Mesenchymal stem cell (in vitro differentiated cells and primary cell): ENCODE measurements around the gene SCGB1A1.

Source experiments
- DNase-seq: peaks from one replicate; pipeline ENCODE4 v3.0.0-alpha.2; 2013
- H2AFZ ChIP-seq: one replicate; pipeline ENCODE4 v1.6.1; 2013; ENCODE audit warnings: low read depth, mild to moderate bottlenecking, control low read depth, inconsistent platforms, low read length, moderate library complexity
- H2AK5ac ChIP-seq: 2 replicates; pipeline ENCODE4 v1.6.1; 2013; ENCODE audit warnings: low read length, moderate library complexity, mild to moderate bottlenecking, inconsistent platforms; ENCODE audit not compliant: severe bottlenecking
- H2BK120ac ChIP-seq: one replicate; pipeline ENCODE4 v1.6.1; 2013; ENCODE audit warnings: low read depth, mild to moderate bottlenecking, inconsistent platforms, low read length, moderate library complexity
- H2BK12ac ChIP-seq, 2 experiments: one replicate each; pipeline ENCODE4 v1.6.1; 2013; ENCODE audit warnings: inconsistent platforms in 2 of 2, low read length in 2 of 2, mild to moderate bottlenecking in 2 of 2, moderate library complexity in 2 of 2, control low read depth in 1 of 2
- H2BK15ac ChIP-seq: one replicate; pipeline ENCODE4 v1.6.1; 2013; ENCODE audit warnings: mild to moderate bottlenecking, low read depth, inconsistent platforms; ENCODE audit not compliant: poor library complexity, severe bottlenecking
- H2BK5ac ChIP-seq: 2 replicates; pipeline ENCODE4 v1.6.1; 2013; ENCODE audit warnings: low read depth, mild to moderate bottlenecking, low read length, control low read depth, inconsistent platforms; ENCODE audit not compliant: poor library complexity, severe bottlenecking
- H3K14ac ChIP-seq, 2 experiments: one replicate each; pipeline ENCODE4 v1.6.1; 2013; ENCODE audit warnings: inconsistent platforms in 2 of 2, low read length in 2 of 2, control low read depth in 1 of 2, mild to moderate bottlenecking in 1 of 2, moderate library complexity in 1 of 2
- H3K18ac ChIP-seq, 2 experiments: one replicate each; pipeline ENCODE4 v1.6.1; 2013; ENCODE audit warnings: inconsistent platforms in 2 of 2, low read length in 2 of 2, control low read depth in 1 of 2, low read depth in 1 of 2, mild to moderate bottlenecking in 1 of 2
- H3K23ac ChIP-seq, 2 experiments: one replicate each; pipeline ENCODE4 v1.6.1; 2013; ENCODE audit warnings: inconsistent platforms in 2 of 2, low read length in 2 of 2, mild to moderate bottlenecking in 2 of 2, moderate library complexity in 2 of 2, control low read depth in 1 of 2
- H3K27ac ChIP-seq: 2 replicates; pipeline ENCODE4 v1.5.1; 2013; ENCODE audit warnings: mild to moderate bottlenecking, moderate library complexity, low read length, control low read depth, inconsistent platforms; ENCODE audit not compliant: poor library complexity, severe bottlenecking
- H3K27me3 ChIP-seq, 2 experiments: 2 replicates each; pipeline versions ENCODE4 v1.6.1 to v1.7.0; 2013; ENCODE audit warnings: low read length in 2 of 2, mild to moderate bottlenecking in 2 of 2, moderate library complexity in 2 of 2, control low read depth in 1 of 2, inconsistent platforms in 1 of 2; ENCODE audit not compliant: control insufficient read depth in 1 of 2, insufficient read depth in 1 of 2
- H3K36me3 ChIP-seq, 2 experiments: 2 replicates each; pipeline versions ENCODE4 v1.6.1 to v1.7.0; 2013; ENCODE audit warnings: low read length in 2 of 2, control low read depth in 1 of 2, inconsistent platforms in 1 of 2, low read depth in 1 of 2, mild to moderate bottlenecking in 1 of 2; ENCODE audit not compliant: insufficient read depth in 2 of 2, control insufficient read depth in 1 of 2
- H3K4ac ChIP-seq, 2 experiments: one replicate each; pipeline ENCODE4 v1.6.1; 2013; ENCODE audit warnings: inconsistent platforms in 2 of 2, low read length in 2 of 2, mild to moderate bottlenecking in 2 of 2, moderate library complexity in 2 of 2, control low read depth in 1 of 2, low read depth in 1 of 2
- H3K4me1 ChIP-seq: 2 replicates; pipeline ENCODE4 v1.6.1; 2013; ENCODE audit warnings: low read depth, low read length, control low read depth; ENCODE audit not compliant: control insufficient read depth, insufficient read depth
- H3K4me2 ChIP-seq: 2 replicates; pipeline ENCODE4 v1.6.1; 2013; ENCODE audit warnings: low read length, mild to moderate bottlenecking, inconsistent platforms; ENCODE audit not compliant: poor library complexity, severe bottlenecking
- H3K4me3 ChIP-seq, 2 experiments: 2 replicates each; pipeline versions ENCODE4 v1.5.1 to v1.7.0; 2013; ENCODE audit warnings: low read length in 2 of 2, mild to moderate bottlenecking in 2 of 2, control low read depth in 1 of 2, low read depth in 1 of 2; ENCODE audit not compliant: insufficient read depth in 1 of 2
- H3K79me1 ChIP-seq: replicated peaks from 2 replicates; pipeline ENCODE4 v1.6.1; 2013; ENCODE audit warnings: mild to moderate bottlenecking, control low read depth, low read length, inconsistent platforms; ENCODE audit not compliant: poor library complexity, severe bottlenecking
- H3K9ac ChIP-seq: 2 replicates; pipeline ENCODE4 v1.7.0; 2013; ENCODE audit warnings: mild to moderate bottlenecking, low read length, moderate library complexity
- H3K9me3 ChIP-seq: 2 replicates; pipeline ENCODE4 v1.7.0; 2013; ENCODE audit warnings: mild to moderate bottlenecking, low read length; ENCODE audit not compliant: control insufficient read depth
- H4K8ac ChIP-seq: one replicate; pipeline ENCODE4 v1.6.1; 2013; ENCODE audit warnings: inconsistent platforms, mild to moderate bottlenecking, low read length, moderate library complexity
- H4K91ac ChIP-seq: one replicate; pipeline ENCODE4 v1.6.1; 2013; ENCODE audit warnings: mild to moderate bottlenecking, low read length, inconsistent platforms
- WGBS: methylation state at CpG from one replicate; pipeline ENCODE4 v1.1.7; 2013; ENCODE audit warnings: mixed read lengths; 5-methylcytosine and 5-hydroxymethylcytosine counted together

Gene SCGB1A1

GRCh38 chr11:62402960-62403730, 15.7 kb upstream of the SCGB1A1 start:
- no peak overlapping the region for H2BK15ac ChIP-seq
- H3K4me3 ChIP-seq, result no peak overlapping the region
- no peak overlapping the region for H3K9ac ChIP-seq
- no peaks in the 10 kb centered on the region for H3K36me3 ChIP-seq
- no peak overlapping the region for H2BK12ac ChIP-seq
- H3K27me3 ChIP-seq, result no peaks in the 10 kb centered on the region
- H2BK5ac ChIP-seq, result no peak overlapping the region
- H2BK120ac ChIP-seq, result no peak overlapping the region
- no peak overlapping the region for H3K23ac ChIP-seq
- no peak overlapping the region for H4K91ac ChIP-seq
- H4K8ac ChIP-seq, result no peak overlapping the region
- WGBS, result 88% methylated on average over 6 of the region's 12 CpGs
- DNase-seq, result no peak
- H3K79me1 ChIP-seq, result no peaks in the 10 kb centered on the region
- H3K4ac ChIP-seq, result no peak overlapping the region
- no peak overlapping the region for H2AK5ac ChIP-seq
- no peak overlapping the region for H3K4me2 ChIP-seq
- peaks cover 13% of the 10 kb centered on the region for H3K4me1 ChIP-seq
- no peak overlapping the region for H2AFZ ChIP-seq
- no peak overlapping the region for H3K27ac ChIP-seq
- no peak overlapping the region for H3K14ac ChIP-seq
- no peaks in the 10 kb centered on the region for H3K9me3 ChIP-seq
- H3K18ac ChIP-seq, result no peak overlapping the region

- no peaks in the 10 kb centered on the region for H3K27me3 ChIP-seq
- H2AFZ ChIP-seq, result no peak overlapping the region
- no peak for DNase-seq
- H3K9ac ChIP-seq, result no peak overlapping the region
- H3K4me2 ChIP-seq, result no peak overlapping the region
- H3K79me1 ChIP-seq, result no peaks in the 10 kb centered on the region
- no peak overlapping the region for H4K8ac ChIP-seq
- no peak overlapping the region for H3K27ac ChIP-seq
- H3K18ac ChIP-seq, result no peak overlapping the region
- H3K9me3 ChIP-seq, result no peaks in the 10 kb centered on the region
- no peak overlapping the region for H2BK5ac ChIP-seq
- H2AK5ac ChIP-seq, result no peak overlapping the region
- no peak overlapping the region for H2BK12ac ChIP-seq
- no peak overlapping the region for H4K91ac ChIP-seq
- 95% methylated on average over 6 of the region's 6 CpGs for WGBS
- H3K4ac ChIP-seq, result no peak overlapping the region
- H3K23ac ChIP-seq, result no peak overlapping the region
- no peak overlapping the region for H2BK15ac ChIP-seq
- no peak overlapping the region for H3K14ac ChIP-seq
- H3K4me3 ChIP-seq, result no peak overlapping the region
- H3K4me1 ChIP-seq, result peaks cover 5% of the 10 kb centered on the region
- H2BK120ac ChIP-seq, result no peak overlapping the region
- H3K36me3 ChIP-seq, result no peaks in the 10 kb centered on the region
Measured at GRCh38 chr11:62404435-62404834, 14.4 kb upstream of the SCGB1A1 start.

GRCh38 chr11:62404901-62405300, 13.9 kb upstream of the SCGB1A1 start:
- Histone ChIP-seq H3K23ac (no peak overlapping the region), H2BK5ac (no peak overlapping the region), H3K9ac (no peak overlapping the region), H3K79me1 (no peaks in the 10 kb centered on the region), H4K8ac (no peak overlapping the region), H3K4ac (no peak overlapping the region), H3K18ac (no peak overlapping the region), H3K4me2 (no peak overlapping the region), H2AFZ (no peak overlapping the region), H3K36me3 (no peaks in the 10 kb centered on the region), H3K9me3 (no peaks in the 10 kb centered on the region), H4K91ac (no peak overlapping the region), H2BK12ac (no peak overlapping the region), H2BK120ac (no peak overlapping the region), H3K4me1 (peaks cover 2% of the 10 kb centered on the region), H3K27ac (no peak overlapping the region), H3K27me3 (no peaks in the 10 kb centered on the region), H3K4me3 (no peak overlapping the region), H2AK5ac (no peak overlapping the region), H2BK15ac (no peak overlapping the region), H3K14ac (no peak overlapping the region)
- WGBS, result 90% methylated on average over 5 of the region's 5 CpGs
- no peak for DNase-seq

- Histone ChIP-seq H2BK5ac (no peak overlapping the region), H3K36me3 (no peaks in the 10 kb centered on the region), H3K27me3 (no peaks in the 10 kb centered on the region), H3K23ac (no peak overlapping the region), H2AK5ac (no peak overlapping the region), H2AFZ (no peak overlapping the region), H4K91ac (no peak overlapping the region), H3K4me3 (no peak overlapping the region), H3K9me3 (no peaks in the 10 kb centered on the region), H3K4me1 (peaks cover 3% of the 10 kb centered on the region), H2BK120ac (no peak overlapping the region), H4K8ac (no peak overlapping the region), H3K79me1 (no peaks in the 10 kb centered on the region), H2BK12ac (no peak overlapping the region), H3K9ac (no peak overlapping the region), H3K27ac (no peak overlapping the region), H2BK15ac (no peak overlapping the region), H3K18ac (no peak overlapping the region), H3K14ac (no peak overlapping the region), H3K4ac (no peak overlapping the region), H3K4me2 (no peak overlapping the region)
- WGBS, result 53% methylated on average over 4 of the region's 4 CpGs
- DNase-seq, result no peak
Measured at GRCh38 chr11:62406034-62406433, 12.8 kb upstream of the SCGB1A1 start.
